Hepatocyte (in vitro differentiated cells): ENCODE measurements around the gene SLC9A4.

Experiments used
- CTCF ChIP-seq: fragments of 200-600 bp; sonication (generic); IDR thresholded peaks from 2 replicates; pipeline ENCODE4 v1.5.1; 2016; ENCODE audit warnings: antibody characterized with exemption, mild to moderate bottlenecking; ENCODE audit not compliant: poor library complexity
- EZH2 ChIP-seq: fragments of 200-600 bp; sonication (generic); IDR thresholded peaks from 2 replicates; pipeline ENCODE4 v1.6.1; 2016; ENCODE audit warnings: antibody characterized with exemption, mild to moderate bottlenecking, borderline replicate concordance
- EZH2phosphoT487 ChIP-seq: fragments of 200-600 bp; sonication (generic); IDR thresholded peaks from one replicate; pipeline ENCODE4 v1.6.1; 2018; ENCODE audit warnings: antibody characterized with exemption, mild to moderate bottlenecking, low read depth, moderate library complexity; ENCODE audit not compliant: unreplicated experiment, severe bottlenecking

GRCh38 chr2:102504833-102505232, 31.8 kb downstream of the SLC9A4 start:
- TF ChIP-seq CTCF, result no peak
- TF ChIP-seq EZH2, result no peak
- TF ChIP-seq EZH2phosphoT487, result no peak
